SU-DHL-6 (cell line): ENCODE measurements around the gene ACSL6.

Experiments used
- H2AFZ ChIP-seq: fragments of 200-600 bp; sonication (generic); 2 replicates; pipeline ENCODE4 v1.6.1; 2014; ENCODE audit warnings: low read depth, mild to moderate bottlenecking, moderate library complexity, mixed read lengths, antibody characterized with exemption, low read length; ENCODE audit not compliant: severe bottlenecking
- H3F3A ChIP-seq: fragments of 200-600 bp; shearing (Covaris generic); 2 replicates; pipeline ENCODE4 v1.6.0; 2016; ENCODE audit warnings: antibody characterized with exemption, mild to moderate bottlenecking; ENCODE audit not compliant: insufficient read depth
- H3K27ac ChIP-seq: fragments of 200-600 bp; sonication (generic); 2 replicates; pipeline ENCODE4 v1.5.1; 2016; ENCODE audit warnings: low read depth, mild to moderate bottlenecking, low read length, moderate library complexity, mixed read lengths
- H3K27me3 ChIP-seq: fragments of 200-600 bp; sonication (generic), shearing (Covaris generic); 2 replicates; pipeline ENCODE4 v1.6.0; 2014; ENCODE audit warnings: mild to moderate bottlenecking, low read length
- H3K36me3 ChIP-seq: fragments of 200-600 bp; sonication (generic); 2 replicates; pipeline ENCODE4 v1.6.1; 2014; ENCODE audit warnings: mild to moderate bottlenecking, low read length, mixed read lengths
- H3K4me2 ChIP-seq: fragments of 300-600, 200-600 bp; shearing (Covaris generic), sonication (generic); 2 replicates; pipeline ENCODE4 v1.6.0; 2014; ENCODE audit warnings: low read length, low read depth, mild to moderate bottlenecking; ENCODE audit not compliant: poor library complexity, severe bottlenecking
- H3K4me3 ChIP-seq: fragments of 200-600 bp; sonication (generic); 2 replicates; pipeline ENCODE4 v1.5.1; 2014; ENCODE audit warnings: antibody characterized with exemption, low read length, mild to moderate bottlenecking, mixed read lengths; ENCODE audit not compliant: insufficient read depth, poor library complexity, severe bottlenecking
- H3K79me2 ChIP-seq: fragments of 200-600 bp; sonication (generic); 2 replicates; pipeline ENCODE4 v1.6.1; 2014; ENCODE audit warnings: mild to moderate bottlenecking, low read length, moderate library complexity; ENCODE audit not compliant: insufficient read depth
- H3K9ac ChIP-seq: fragments of 200-600 bp; sonication (generic); 2 replicates; pipeline ENCODE4 v1.7.0; 2014; ENCODE audit warnings: mild to moderate bottlenecking, low read length
- H3K9me2 ChIP-seq: fragments of 200-600 bp; sonication (generic); replicated peaks from 2 replicates; pipeline ENCODE4 v1.6.1; 2014; ENCODE audit warnings: low read length; ENCODE audit not compliant: insufficient read depth
- H3K9me3 ChIP-seq: fragments of 200-600 bp; sonication (generic); 2 replicates; pipeline ENCODE4 v1.6.1; 2014; ENCODE audit warnings: low read length, mixed read lengths; ENCODE audit not compliant: insufficient read depth
- H4K20me1 ChIP-seq: fragments of 200-600 bp; sonication (generic); 2 replicates; pipeline ENCODE4 v1.6.1; 2014; ENCODE audit warnings: low read depth, mild to moderate bottlenecking, antibody characterized with exemption, low read length, moderate library complexity, mixed read lengths
- CTCF ChIP-seq: fragments of 200-600 bp; sonication (generic); IDR thresholded peaks from one replicate; pipeline ENCODE4 v1.5.1; 2017; ENCODE audit warnings: antibody characterized with exemption, mild to moderate bottlenecking, low read length, moderate library complexity; ENCODE audit not compliant: insufficient read depth, poor library complexity, severe bottlenecking
- EZH2phosphoT487 ChIP-seq: fragments of 200-600 bp; sonication (generic), shearing (Covaris generic); conservative IDR thresholded peaks from 2 replicates; pipeline ENCODE4 v1.6.1; 2018; ENCODE audit warnings: mild to moderate bottlenecking, antibody characterized with exemption, low read length, moderate library complexity, mixed read lengths

ACSL6 gene, protein sequence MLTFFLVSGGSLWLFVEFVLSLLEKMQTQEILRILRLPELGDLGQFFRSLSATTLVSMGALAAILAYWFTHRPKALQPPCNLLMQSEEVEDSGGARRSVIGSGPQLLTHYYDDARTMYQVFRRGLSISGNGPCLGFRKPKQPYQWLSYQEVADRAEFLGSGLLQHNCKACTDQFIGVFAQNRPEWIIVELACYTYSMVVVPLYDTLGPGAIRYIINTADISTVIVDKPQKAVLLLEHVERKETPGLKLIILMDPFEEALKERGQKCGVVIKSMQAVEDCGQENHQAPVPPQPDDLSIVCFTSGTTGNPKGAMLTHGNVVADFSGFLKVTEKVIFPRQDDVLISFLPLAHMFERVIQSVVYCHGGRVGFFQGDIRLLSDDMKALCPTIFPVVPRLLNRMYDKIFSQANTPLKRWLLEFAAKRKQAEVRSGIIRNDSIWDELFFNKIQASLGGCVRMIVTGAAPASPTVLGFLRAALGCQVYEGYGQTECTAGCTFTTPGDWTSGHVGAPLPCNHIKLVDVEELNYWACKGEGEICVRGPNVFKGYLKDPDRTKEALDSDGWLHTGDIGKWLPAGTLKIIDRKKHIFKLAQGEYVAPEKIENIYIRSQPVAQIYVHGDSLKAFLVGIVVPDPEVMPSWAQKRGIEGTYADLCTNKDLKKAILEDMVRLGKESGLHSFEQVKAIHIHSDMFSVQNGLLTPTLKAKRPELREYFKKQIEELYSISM

DNA sequence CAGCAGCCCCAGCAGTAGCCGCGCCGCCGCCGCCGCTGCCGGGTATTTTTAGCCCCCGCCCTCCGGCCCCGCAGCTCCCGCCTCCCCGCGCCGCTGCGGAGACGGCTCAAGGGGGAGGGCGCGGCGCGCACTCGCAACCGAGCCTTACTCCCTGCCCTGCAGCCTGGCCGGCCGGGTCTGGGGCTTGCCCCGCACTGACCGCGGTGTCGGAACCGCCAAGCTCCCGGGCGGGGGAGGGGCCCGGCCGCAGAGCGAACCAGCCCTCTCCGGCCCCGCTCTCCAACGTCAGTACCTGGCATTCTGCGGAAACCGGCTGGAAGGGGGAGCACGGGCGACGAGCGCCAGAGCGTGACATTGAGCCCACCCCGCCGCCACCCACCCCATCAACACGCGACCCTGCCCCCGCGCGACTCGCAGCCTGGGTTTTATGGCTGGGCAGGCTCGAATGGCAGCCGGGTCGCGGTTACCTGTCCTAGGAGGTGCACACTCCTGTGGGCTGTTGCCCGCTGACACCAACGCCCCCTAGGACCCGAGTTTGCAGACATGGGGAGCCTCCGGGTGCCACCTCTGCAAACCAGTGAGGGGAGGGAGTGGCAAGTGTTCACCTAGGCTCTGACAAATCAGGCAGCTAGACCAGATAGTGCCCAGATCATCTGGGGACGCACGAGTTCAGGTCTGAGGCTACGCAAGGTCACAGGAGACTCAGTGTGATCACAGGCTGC, at the start of gene ACSL6:
TSS of gene ACSL6 (minus strand) at position 37 of the 722 bp plus-strand sequence. CDS start 105 bp downstream, outside the sequence.
- H3K4me3 ChIP-seq: peak within 1 kb of the TSS; percentile 38
- no peaks in the 10 kb centered on the region for H3K9me2 ChIP-seq
- H2AFZ ChIP-seq: no peak within 1 kb of the TSS
- TF ChIP-seq CTCF: no peak
- TF ChIP-seq EZH2phosphoT487: 0 out of 2 replicates have a peak, but pooled peaks have one; percentile 94
- H3K79me2 ChIP-seq: no peaks in the 10 kb centered on the region
- H3F3A ChIP-seq: no peaks in the 10 kb centered on the region
- H4K20me1 ChIP-seq: no peaks in the 10 kb centered on the region
- H3K36me3 ChIP-seq: no peaks in the 10 kb centered on the region
- H3K27ac ChIP-seq: no peak within 1 kb of the TSS
- no peak within 1 kb of the TSS for H3K9ac ChIP-seq
- H3K27me3 ChIP-seq: no peaks in the 10 kb centered on the region
- H3K9me3 ChIP-seq: no peaks in the 10 kb centered on the region
- H3K4me2 ChIP-seq: peak within 1 kb of the TSS; percentile 43

GRCh38 chr5:132060501-132061161, 49.2 kb upstream of the ACSL6 start, which contains the start of gene IL3:
Gene IL3 (plus strand): TSS chr5:132060655. CDS start chr5:132060707, 52 bp downstream.
- no peak within 1 kb of the TSS for H2AFZ ChIP-seq
- no peaks in the 10 kb centered on the region for H3K9me3 ChIP-seq
- H3K27me3 ChIP-seq: no peaks in the 10 kb centered on the region
- H3K79me2 ChIP-seq: no peaks in the 10 kb centered on the region
- no peak within 1 kb of the TSS for H3K4me3 ChIP-seq
- no peak within 1 kb of the TSS for H3K4me2 ChIP-seq
- no peak within 1 kb of the TSS for H3K27ac ChIP-seq
- TF ChIP-seq CTCF (no peak), EZH2phosphoT487 (no peak)
- no peaks in the 10 kb centered on the region for H4K20me1 ChIP-seq
- no peaks in the 10 kb centered on the region for H3K36me3 ChIP-seq
- H3F3A ChIP-seq: no peaks in the 10 kb centered on the region
- H3K9ac ChIP-seq: no peak within 1 kb of the TSS
- no peaks in the 10 kb centered on the region for H3K9me2 ChIP-seq

DNA sequence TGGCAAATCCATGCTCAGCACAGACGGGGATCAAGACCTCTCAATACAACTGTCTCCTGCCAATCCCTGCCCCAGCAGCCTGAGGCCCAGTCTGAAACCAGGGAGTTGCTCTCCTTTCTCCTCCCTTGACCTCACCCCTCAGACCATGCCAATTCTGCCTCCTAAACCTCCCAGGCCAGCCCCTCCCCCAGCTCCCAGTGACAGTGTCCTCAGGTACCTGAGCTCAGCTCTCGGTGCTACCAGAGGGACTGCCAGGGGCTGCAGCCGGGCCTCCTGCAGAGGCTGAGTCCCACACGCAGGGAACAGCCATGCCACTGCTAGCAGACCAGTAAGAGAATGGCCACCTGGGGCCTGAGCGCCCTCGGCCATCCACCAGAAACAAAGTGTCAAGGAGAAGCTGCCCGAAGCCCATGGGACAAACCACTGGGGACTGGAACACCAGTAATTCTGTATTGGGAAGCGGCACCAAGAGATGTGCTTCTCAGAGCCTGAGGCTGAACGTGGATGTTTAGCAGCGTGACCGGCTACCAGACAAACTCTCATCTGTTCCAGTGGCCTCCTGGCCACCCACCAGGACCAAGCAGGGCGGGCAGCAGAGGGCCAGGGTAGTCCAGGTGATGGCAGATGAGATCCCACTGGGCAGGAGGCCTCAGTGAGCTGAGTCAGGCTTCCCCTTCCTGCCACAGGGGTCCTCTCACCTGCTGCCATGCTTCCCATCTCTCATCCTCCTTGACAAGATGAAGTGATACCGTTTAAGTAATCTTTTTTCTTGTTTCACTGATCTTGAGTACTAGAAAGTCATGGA, 48.4 kb upstream of the ACSL6 start:
- Histone ChIP-seq H3K9me2 (no peaks in the 10 kb centered on the region), H3K9ac (no peak overlapping the region), H3K4me3 (no peak overlapping the region), H3K9me3 (no peaks in the 10 kb centered on the region), H3K36me3 (no peaks in the 10 kb centered on the region), H3K4me2 (no peak overlapping the region), H4K20me1 (no peaks in the 10 kb centered on the region), H3K79me2 (no peaks in the 10 kb centered on the region), H3K27me3 (no peaks in the 10 kb centered on the region), H3F3A (no peaks in the 10 kb centered on the region), H2AFZ (no peak overlapping the region), H3K27ac (no peak overlapping the region)
- TF ChIP-seq EZH2phosphoT487 (no peak), CTCF (no peak)
